Measurements from ENCODE around the gene DSCAM. TPM values are rescaled to one million over a fixed set of nuclear protein-coding genes. Genes with fewer than 3 reads are reported as not detected.

The DSCAM gene
- total and polyA plus RNA-seq, 2 experiments from 2014 or later: 0.07 TPM; not detected in 1

DNA sequence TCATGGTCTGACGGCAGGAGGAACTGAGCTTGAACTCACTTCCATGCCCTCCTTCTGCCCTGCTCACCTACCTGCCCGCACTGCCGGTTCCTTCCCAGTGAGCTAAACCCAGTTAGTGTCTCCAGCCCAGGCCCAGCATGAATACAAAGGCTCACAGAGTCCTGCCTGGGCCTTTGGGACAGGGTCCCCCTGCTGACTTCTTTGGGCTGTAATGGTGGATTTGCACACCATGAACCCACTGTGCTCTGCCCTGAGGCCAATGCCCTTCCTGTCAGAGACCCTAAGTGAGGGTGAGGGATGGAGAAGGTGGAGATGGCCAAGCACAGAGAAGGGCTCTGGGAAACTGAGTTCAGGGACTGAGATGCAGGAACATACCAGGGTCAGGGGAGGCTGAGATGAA lies 826.3 kb downstream of the DSCAM start:
- H3K27ac Mint-ChIP-seq: no peak overlapping the region
- Histone ChIP-seq H3K27ac (ENCODE audit: low read depth) (no peak overlapping the region), H3F3A (replicated peaks; ENCODE audit: low read depth) (no peaks in the 10 kb centered on the region), H3K36me3 (ENCODE audit: insufficient read depth) (no peaks in the 10 kb centered on the region), H3K79me2 (replicated peaks; ENCODE audit: insufficient read depth) (no peaks in the 10 kb centered on the region), H3K27me3 (ENCODE audit: insufficient read depth) (no peaks in the 10 kb centered on the region), H3K4me1 (ENCODE audit: insufficient read depth) (no peaks in the 10 kb centered on the region), H4K20me1 (replicated peaks; ENCODE audit: insufficient read depth) (no peaks in the 10 kb centered on the region), H3K9me2 (ENCODE audit: insufficient read depth) (no peaks in the 10 kb centered on the region), H3K4me3 (no peak overlapping the region), H3K4me2 (no peak overlapping the region), H2AFZ (no peak overlapping the region)
- no peaks in the 10 kb centered on the region for H3K27me3 Mint-ChIP-seq (ENCODE audit: insufficient read depth, low read depth, poor library complexity)
- no peak overlapping the region for H3K4me3 Mint-ChIP-seq
- ATAC-seq (no peak), DNase-seq (ENCODE audit: low spot score) (no peak)
- TF ChIP-seq ZNF331 (CRISPR knock-in tag; IDR thresholded peaks at IDR 0.05; ENCODE audit: low read depth) (no peak), POLR2AphosphoS5 (IDR thresholded peaks at IDR 0.05; ENCODE audit: low read depth) (no peak)
- TF ChIP-seq, protein P1, sequence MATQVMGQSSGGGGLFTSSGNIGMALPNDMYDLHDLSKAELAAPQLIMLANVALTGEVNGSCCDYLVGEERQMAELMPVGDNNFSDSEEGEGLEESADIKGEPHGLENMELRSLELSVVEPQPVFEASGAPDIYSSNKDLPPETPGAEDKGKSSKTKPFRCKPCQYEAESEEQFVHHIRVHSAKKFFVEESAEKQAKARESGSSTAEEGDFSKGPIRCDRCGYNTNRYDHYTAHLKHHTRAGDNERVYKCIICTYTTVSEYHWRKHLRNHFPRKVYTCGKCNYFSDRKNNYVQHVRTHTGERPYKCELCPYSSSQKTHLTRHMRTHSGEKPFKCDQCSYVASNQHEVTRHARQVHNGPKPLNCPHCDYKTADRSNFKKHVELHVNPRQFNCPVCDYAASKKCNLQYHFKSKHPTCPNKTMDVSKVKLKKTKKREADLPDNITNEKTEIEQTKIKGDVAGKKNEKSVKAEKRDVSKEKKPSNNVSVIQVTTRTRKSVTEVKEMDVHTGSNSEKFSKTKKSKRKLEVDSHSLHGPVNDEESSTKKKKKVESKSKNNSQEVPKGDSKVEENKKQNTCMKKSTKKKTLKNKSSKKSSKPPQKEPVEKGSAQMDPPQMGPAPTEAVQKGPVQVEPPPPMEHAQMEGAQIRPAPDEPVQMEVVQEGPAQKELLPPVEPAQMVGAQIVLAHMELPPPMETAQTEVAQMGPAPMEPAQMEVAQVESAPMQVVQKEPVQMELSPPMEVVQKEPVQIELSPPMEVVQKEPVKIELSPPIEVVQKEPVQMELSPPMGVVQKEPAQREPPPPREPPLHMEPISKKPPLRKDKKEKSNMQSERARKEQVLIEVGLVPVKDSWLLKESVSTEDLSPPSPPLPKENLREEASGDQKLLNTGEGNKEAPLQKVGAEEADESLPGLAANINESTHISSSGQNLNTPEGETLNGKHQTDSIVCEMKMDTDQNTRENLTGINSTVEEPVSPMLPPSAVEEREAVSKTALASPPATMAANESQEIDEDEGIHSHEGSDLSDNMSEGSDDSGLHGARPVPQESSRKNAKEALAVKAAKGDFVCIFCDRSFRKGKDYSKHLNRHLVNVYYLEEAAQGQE (IDR thresholded peaks at IDR 0.05; ENCODE audit: unreplicated experiment): no peak
- no peaks in the 10 kb centered on the region for H3K36me3 Mint-ChIP-seq (ENCODE audit: low read depth)
- H3K9me3 Mint-ChIP-seq: peaks cover 37% of the 10 kb centered on the region
- no peaks in the 10 kb centered on the region for H3K4me1 Mint-ChIP-seq

- Histone ChIP-seq H3K4me1 (ENCODE audit: insufficient read depth) (no peaks in the 10 kb centered on the region), H4K20me1 (replicated peaks; ENCODE audit: insufficient read depth) (no peaks in the 10 kb centered on the region), H3K4me3 (no peak overlapping the region), H3F3A (replicated peaks; ENCODE audit: low read depth) (no peaks in the 10 kb centered on the region), H3K27me3 (ENCODE audit: insufficient read depth) (no peaks in the 10 kb centered on the region), H3K79me2 (replicated peaks; ENCODE audit: insufficient read depth) (no peaks in the 10 kb centered on the region), H3K4me2 (no peak overlapping the region), H3K36me3 (ENCODE audit: insufficient read depth) (no peaks in the 10 kb centered on the region), H3K27ac (ENCODE audit: low read depth) (no peak overlapping the region), H2AFZ (no peak overlapping the region), H3K9me2 (ENCODE audit: insufficient read depth) (no peaks in the 10 kb centered on the region)
- Mint-ChIP-seq H3K4me3 (no peak overlapping the region), H3K4me1 (no peaks in the 10 kb centered on the region), H3K27ac (no peak overlapping the region), H3K9me3 (peaks cover 51% of the 10 kb centered on the region), H3K36me3 (ENCODE audit: low read depth) (peaks cover 6% of the 10 kb centered on the region), H3K27me3 (ENCODE audit: insufficient read depth, low read depth, poor library complexity) (peaks cover 4% of the 10 kb centered on the region)
- ATAC-seq (no peak), DNase-seq (ENCODE audit: low spot score) (no peak)
- no peak for TF ChIP-seq EZH2phosphoT487 (IDR thresholded peaks at IDR 0.05; ENCODE audit: unreplicated experiment)
- no peak for TF ChIP-seq STAT1 (IDR thresholded peaks at IDR 0.05; ENCODE audit: unreplicated experiment)
- TF ChIP-seq, protein P2, sequence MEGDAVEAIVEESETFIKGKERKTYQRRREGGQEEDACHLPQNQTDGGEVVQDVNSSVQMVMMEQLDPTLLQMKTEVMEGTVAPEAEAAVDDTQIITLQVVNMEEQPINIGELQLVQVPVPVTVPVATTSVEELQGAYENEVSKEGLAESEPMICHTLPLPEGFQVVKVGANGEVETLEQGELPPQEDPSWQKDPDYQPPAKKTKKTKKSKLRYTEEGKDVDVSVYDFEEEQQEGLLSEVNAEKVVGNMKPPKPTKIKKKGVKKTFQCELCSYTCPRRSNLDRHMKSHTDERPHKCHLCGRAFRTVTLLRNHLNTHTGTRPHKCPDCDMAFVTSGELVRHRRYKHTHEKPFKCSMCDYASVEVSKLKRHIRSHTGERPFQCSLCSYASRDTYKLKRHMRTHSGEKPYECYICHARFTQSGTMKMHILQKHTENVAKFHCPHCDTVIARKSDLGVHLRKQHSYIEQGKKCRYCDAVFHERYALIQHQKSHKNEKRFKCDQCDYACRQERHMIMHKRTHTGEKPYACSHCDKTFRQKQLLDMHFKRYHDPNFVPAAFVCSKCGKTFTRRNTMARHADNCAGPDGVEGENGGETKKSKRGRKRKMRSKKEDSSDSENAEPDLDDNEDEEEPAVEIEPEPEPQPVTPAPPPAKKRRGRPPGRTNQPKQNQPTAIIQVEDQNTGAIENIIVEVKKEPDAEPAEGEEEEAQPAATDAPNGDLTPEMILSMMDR (conservative IDR thresholded peaks at IDR 0.05; ENCODE audit: low read depth in 2 of 2): no peak
Observed at GRCh38 chr21:40018871-40019475, 828.0 kb downstream of the DSCAM start.

Measured in GM23338 (cell line).